RWPE2 (cell line): ENCODE measurements around the gene SLIT3.

Experiments
- ATAC-seq: fragments of 200-7000 bp; cut with Tn5 transposase; 3 replicates; pipeline ENCODE4 v1.9.1; 2021; ENCODE audit warnings: low read depth
- DNase-seq: peaks from one replicate; pipeline ENCODE4 v3.0.0-alpha.2; 2020; ENCODE audit warnings: low spot score
- H3K27ac ChIP-seq: fragments of 450-650 bp; 2 replicates; pipeline ENCODE4 v1.5.1; 2017; ENCODE audit warnings: mild to moderate bottlenecking; ENCODE audit not compliant: poor library complexity, severe bottlenecking
- H3K27me3 ChIP-seq: fragments of 250-450 bp; sonication (Bioruptor Pico); 2 replicates; pipeline ENCODE4 v1.5.1; 2021; ENCODE audit warnings: mild to moderate bottlenecking, moderate library complexity; ENCODE audit not compliant: insufficient read depth, poor library complexity, severe bottlenecking
- H3K36me3 ChIP-seq: fragments of 250-450 bp; sonication (Bioruptor Pico); 2 replicates; pipeline ENCODE4 v1.5.1; 2020; ENCODE audit warnings: low read depth, mild to moderate bottlenecking, moderate library complexity
- H3K4me1 ChIP-seq: fragments of 250-450 bp; sonication (Bioruptor Pico); 2 replicates; pipeline ENCODE4 v1.5.1; 2021; ENCODE audit warnings: mild to moderate bottlenecking, moderate library complexity; ENCODE audit not compliant: insufficient read depth, poor library complexity, severe bottlenecking
- H3K4me3 ChIP-seq: fragments of 250-450 bp; sonication (Bioruptor Pico); 2 replicates; pipeline ENCODE4 v1.5.1; 2021; ENCODE audit warnings: mild to moderate bottlenecking, moderate library complexity; ENCODE audit not compliant: severe bottlenecking
- H3K9me3 ChIP-seq: fragments of 250-450 bp; sonication (Bioruptor Pico); 2 replicates; pipeline ENCODE4 v1.5.1; 2021; ENCODE audit warnings: mild to moderate bottlenecking, moderate library complexity; ENCODE audit not compliant: severe bottlenecking
- TF ChIP-seq, protein P1 (sequence below): fragments of 450-650 bp; IDR thresholded peaks from one replicate; pipeline ENCODE4 v1.5.1; 2017; ENCODE audit warnings: mild to moderate bottlenecking, moderate library complexity; ENCODE audit not compliant: poor library complexity, severe bottlenecking

Gene SLIT3

DNA sequence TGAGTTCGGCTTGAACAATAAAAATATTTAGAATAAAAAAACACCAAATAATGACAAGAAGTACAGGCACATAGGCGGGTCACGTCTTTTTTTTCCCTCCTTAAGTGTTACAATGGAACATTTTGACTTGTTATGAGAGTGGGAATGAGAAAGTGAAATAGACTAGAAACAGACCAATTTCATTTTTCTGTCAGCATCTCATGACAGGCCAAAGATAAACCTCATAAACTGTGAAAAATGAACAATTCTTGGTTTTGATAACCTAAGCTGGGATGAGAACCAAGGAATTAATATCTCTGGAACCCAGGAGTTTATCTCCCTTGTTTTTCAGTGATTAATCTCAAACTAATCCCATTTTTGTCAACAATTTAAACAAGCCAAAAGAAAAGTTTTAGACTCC, 299.5 kb downstream of the SLIT3 start:
- H3K4me1 ChIP-seq = peaks cover under 1% of the 10 kb centered on the region
- H3K4me3 ChIP-seq = no peak overlapping the region
- H3K36me3 ChIP-seq = no peaks in the 10 kb centered on the region
- TF ChIP-seq, protein P1, sequence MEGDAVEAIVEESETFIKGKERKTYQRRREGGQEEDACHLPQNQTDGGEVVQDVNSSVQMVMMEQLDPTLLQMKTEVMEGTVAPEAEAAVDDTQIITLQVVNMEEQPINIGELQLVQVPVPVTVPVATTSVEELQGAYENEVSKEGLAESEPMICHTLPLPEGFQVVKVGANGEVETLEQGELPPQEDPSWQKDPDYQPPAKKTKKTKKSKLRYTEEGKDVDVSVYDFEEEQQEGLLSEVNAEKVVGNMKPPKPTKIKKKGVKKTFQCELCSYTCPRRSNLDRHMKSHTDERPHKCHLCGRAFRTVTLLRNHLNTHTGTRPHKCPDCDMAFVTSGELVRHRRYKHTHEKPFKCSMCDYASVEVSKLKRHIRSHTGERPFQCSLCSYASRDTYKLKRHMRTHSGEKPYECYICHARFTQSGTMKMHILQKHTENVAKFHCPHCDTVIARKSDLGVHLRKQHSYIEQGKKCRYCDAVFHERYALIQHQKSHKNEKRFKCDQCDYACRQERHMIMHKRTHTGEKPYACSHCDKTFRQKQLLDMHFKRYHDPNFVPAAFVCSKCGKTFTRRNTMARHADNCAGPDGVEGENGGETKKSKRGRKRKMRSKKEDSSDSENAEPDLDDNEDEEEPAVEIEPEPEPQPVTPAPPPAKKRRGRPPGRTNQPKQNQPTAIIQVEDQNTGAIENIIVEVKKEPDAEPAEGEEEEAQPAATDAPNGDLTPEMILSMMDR = no peak
- DNase-seq = no peak
- no peaks in the 10 kb centered on the region for H3K9me3 ChIP-seq
- no peak overlapping the region for H3K27ac ChIP-seq
- ATAC-seq = no peak
- no peaks in the 10 kb centered on the region for H3K27me3 ChIP-seq

DNA sequence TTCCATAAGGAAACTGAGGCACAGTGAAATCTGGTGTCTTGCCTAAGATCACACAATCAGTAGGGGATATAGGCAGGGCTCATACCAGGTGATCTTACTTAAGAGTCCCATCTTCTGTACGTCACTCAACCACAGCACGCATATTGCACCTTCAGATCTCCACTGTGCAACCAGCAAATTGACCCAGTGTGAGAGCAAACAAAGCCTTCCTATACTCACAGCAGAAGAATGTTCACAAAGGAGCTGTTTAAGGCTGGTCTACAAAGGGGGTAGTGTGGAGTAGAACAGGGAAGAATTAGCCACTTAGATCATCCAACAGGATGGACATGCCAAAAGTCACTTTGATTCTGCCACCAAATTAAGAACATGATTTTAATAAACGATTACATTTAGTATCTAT, 305.9 kb downstream of the SLIT3 start:
- H3K9me3 ChIP-seq = no peaks in the 10 kb centered on the region
- DNase-seq (no peak), ATAC-seq (no peak)
- no peak overlapping the region for H3K27ac ChIP-seq
- no peaks in the 10 kb centered on the region for H3K4me1 ChIP-seq
- no peak overlapping the region for H3K4me3 ChIP-seq
- no peaks in the 10 kb centered on the region for H3K36me3 ChIP-seq
- TF ChIP-seq, protein P1 = no peak
- H3K27me3 ChIP-seq = no peaks in the 10 kb centered on the region

DNA sequence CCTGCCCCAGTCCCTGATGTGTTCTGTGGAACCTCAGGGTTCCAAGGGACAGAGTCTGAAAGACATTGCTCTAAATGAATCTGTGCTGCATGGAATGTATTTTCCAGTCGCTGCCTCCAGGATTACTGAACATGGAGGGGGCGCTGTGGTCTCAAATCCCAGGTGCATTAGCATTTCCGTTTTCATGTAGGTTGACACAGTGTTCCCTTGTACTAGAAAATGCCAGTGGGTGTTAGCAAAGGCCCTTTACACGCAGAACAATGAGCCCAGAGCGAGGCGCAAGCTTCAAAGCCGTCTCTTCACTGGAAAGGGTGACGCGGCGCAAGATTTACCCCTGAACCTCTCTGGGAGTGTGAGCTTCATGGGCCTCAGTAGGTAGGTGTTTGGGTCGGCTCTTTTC, 308.3 kb downstream of the SLIT3 start:
- ATAC-seq = no peak

DNA sequence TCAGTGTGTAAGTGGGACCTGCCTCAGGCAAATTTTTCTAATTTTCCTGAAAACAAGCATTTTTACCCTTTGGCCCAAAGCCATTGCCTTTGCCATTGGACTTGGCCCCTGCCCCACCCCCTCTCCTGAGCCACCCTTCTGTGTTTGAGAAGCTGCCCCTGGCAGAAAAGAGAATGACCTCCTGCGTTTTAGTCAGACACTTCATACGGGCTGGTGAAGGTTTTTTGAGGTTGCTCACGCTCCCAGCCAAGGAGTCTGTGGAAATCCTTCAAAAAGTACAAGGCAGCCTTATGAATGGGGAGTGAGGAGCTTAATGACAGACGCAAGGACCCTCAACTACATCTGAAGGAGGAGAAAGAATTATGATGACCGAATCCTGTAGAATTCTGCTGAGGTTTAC, 308.9 kb downstream of the SLIT3 start:
- no peak for DNase-seq
- no peaks in the 10 kb centered on the region for H3K36me3 ChIP-seq
- TF ChIP-seq, protein P1 = no peak
- no peaks in the 10 kb centered on the region for H3K9me3 ChIP-seq
- no peak overlapping the region for H3K4me3 ChIP-seq
- H3K4me1 ChIP-seq = no peaks in the 10 kb centered on the region
- no peak overlapping the region for H3K27ac ChIP-seq
- no peak for ATAC-seq
- no peaks in the 10 kb centered on the region for H3K27me3 ChIP-seq

More for the DNA sequence above, 308.3 kb downstream of the SLIT3 start:
- H3K36me3 ChIP-seq = no peaks in the 10 kb centered on the region
- TF ChIP-seq, protein P1 = peak; percentile 33
- H3K9me3 ChIP-seq = no peaks in the 10 kb centered on the region
- no peak overlapping the region for H3K27ac ChIP-seq
- H3K4me3 ChIP-seq = no peak overlapping the region
- H3K4me1 ChIP-seq = no peaks in the 10 kb centered on the region
- no peaks in the 10 kb centered on the region for H3K27me3 ChIP-seq
- no peak for DNase-seq

DNA sequence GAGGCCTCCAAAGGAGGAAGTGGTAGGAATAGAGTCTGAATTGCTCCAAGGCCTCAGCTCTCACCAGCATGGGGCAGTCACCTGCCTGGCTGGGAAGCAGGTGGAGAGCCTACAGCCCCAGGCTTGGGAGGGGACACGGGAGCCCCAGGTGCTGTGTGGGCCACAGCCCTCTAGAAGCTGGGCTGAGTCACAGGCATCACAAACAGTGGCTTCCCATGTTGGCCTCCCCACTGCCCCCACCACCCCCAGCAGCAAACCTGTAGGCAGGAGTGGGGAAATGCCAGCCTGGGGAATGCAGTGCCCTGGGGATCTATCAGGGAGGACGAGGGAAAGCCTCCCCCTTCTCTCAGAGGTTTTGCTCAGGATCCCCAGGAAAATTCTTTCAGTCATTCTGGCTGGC, 309.6 kb downstream of the SLIT3 start:
- no peak for DNase-seq
- Histone ChIP-seq H3K9me3 (no peaks in the 10 kb centered on the region), H3K4me3 (no peak overlapping the region), H3K27ac (no peak overlapping the region), H3K36me3 (no peaks in the 10 kb centered on the region), H3K4me1 (no peaks in the 10 kb centered on the region), H3K27me3 (no peaks in the 10 kb centered on the region)
- ATAC-seq = peak; percentile 33; the same call in 2 of the 3 replicates
- TF ChIP-seq, protein P1 = no peak
